Osteocyte (in vitro differentiated cells): Measurements from ENCODE around the gene NDRG3. TPM values are rescaled to one million over a fixed set of nuclear protein-coding genes. Genes with fewer than 3 reads are reported as not detected.

Experiments used
- DNase-seq: peaks from one replicate; pipeline ENCODE4 v3.0.0; 2021; ENCODE audit warnings: mixed read lengths; ENCODE audit not compliant: unreplicated experiment; ENCODE audit errors: extremely low spot score
- H3K27ac Mint-ChIP-seq: one replicate; pipeline ENCODE4 v1.8.0; 2021; ENCODE audit warnings: mild to moderate bottlenecking, mixed read lengths; ENCODE audit not compliant: unreplicated experiment
- H3K27me3 Mint-ChIP-seq: one replicate; pipeline ENCODE4 v1.8.0; 2021; ENCODE audit warnings: mixed read lengths; ENCODE audit not compliant: unreplicated experiment
- H3K36me3 Mint-ChIP-seq: one replicate; pipeline ENCODE4 v1.8.0; 2021; ENCODE audit warnings: mixed read lengths; ENCODE audit not compliant: unreplicated experiment
- H3K4me1 Mint-ChIP-seq: one replicate; pipeline ENCODE4 v1.8.0; 2021; ENCODE audit warnings: mixed read lengths; ENCODE audit not compliant: unreplicated experiment
- H3K4me3 Mint-ChIP-seq: one replicate; pipeline ENCODE4 v1.8.0; 2021; ENCODE audit warnings: mild to moderate bottlenecking, moderate library complexity, mixed read lengths; ENCODE audit not compliant: unreplicated experiment
- H3K9me3 Mint-ChIP-seq: one replicate; pipeline ENCODE4 v1.8.0; 2021; ENCODE audit warnings: mixed read lengths; ENCODE audit not compliant: unreplicated experiment
- CTCF ChIP-seq: fragments of 200-600 bp; sonication (generic); IDR thresholded peaks from 2 replicates; pipeline ENCODE4 v1.5.0; 2021; ENCODE audit warnings: antibody characterized with exemption, mild to moderate bottlenecking, moderate library complexity
- total RNA-seq: library from RNA; stranded (reverse); gene quantifications from 2 replicates; pipeline ENCODE4 v1.2.1, GENCODE V29; 2021

The NDRG3 gene
- total RNA-seq, 1 donor from 2014 or later = 32.2 TPM

DNA sequence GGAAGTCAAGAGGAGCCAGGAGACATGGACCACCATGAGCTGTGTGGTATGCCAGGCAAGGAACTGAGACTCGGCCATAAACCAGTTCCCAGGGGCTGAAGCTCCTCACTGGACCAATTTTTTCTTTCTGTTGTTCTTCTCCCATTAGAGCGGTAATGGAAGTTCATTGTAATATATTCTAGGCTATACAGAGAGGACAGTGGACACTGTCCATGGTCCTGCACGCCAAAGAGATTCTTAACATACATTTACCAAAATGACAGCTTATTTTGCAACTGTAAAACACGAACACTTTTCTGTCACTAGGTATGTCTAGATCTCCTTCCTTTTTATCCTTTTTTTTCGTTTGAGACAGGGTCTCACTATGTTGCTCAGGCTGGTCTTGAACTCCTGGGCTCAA is 40.8 kb upstream of the NDRG3 start:
- no peaks in the 10 kb centered on the region for H3K4me1 Mint-ChIP-seq
- H3K27me3 Mint-ChIP-seq = no peaks in the 10 kb centered on the region
- no peak overlapping the region for H3K27ac Mint-ChIP-seq
- no peak for DNase-seq
- no peak overlapping the region for H3K4me3 Mint-ChIP-seq
- no peak for TF ChIP-seq CTCF
- no peaks in the 10 kb centered on the region for H3K9me3 Mint-ChIP-seq
- H3K36me3 Mint-ChIP-seq = peaks cover 38% of the 10 kb centered on the region

DNA sequence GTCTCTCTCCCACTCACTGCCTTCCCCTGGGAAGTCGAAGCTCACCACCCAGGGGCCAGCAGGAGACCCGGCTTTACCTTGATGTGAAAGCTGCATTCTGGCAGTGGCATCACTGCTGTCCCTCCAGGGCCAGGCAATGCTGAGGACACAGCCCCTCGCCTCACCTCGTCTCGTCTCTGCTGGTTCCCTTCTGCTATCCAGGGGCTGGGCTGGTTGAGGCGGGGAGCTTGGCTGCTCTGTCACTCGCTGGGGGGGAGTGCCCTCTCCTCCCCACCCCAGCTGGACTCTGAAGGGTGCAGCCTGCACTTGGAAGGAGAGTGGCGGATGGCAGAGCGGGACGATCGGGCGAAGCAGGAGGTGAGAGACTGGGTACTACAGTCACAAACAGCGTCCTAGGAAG is 40.4 kb upstream of the NDRG3 start:
- H3K27me3 Mint-ChIP-seq = no peaks in the 10 kb centered on the region
- no peak overlapping the region for H3K4me3 Mint-ChIP-seq
- no peaks in the 10 kb centered on the region for H3K9me3 Mint-ChIP-seq
- TF ChIP-seq CTCF = no peak
- H3K36me3 Mint-ChIP-seq = peaks cover 34% of the 10 kb centered on the region
- no peak overlapping the region for H3K27ac Mint-ChIP-seq
- H3K4me1 Mint-ChIP-seq = no peaks in the 10 kb centered on the region
- DNase-seq = no peak

GRCh38 chr20:36785308-36785707 is 39.4 kb upstream of the NDRG3 start:
- Mint-ChIP-seq H3K36me3 (peaks cover 32% of the 10 kb centered on the region), H3K9me3 (no peaks in the 10 kb centered on the region), H3K27me3 (no peaks in the 10 kb centered on the region), H3K4me1 (no peaks in the 10 kb centered on the region), H3K4me3 (no peak overlapping the region), H3K27ac (no peak overlapping the region)
- TF ChIP-seq CTCF = no peak
- no peak for DNase-seq

- H3K27ac Mint-ChIP-seq = no peak overlapping the region
- H3K36me3 Mint-ChIP-seq = peaks cover 32% of the 10 kb centered on the region
- H3K9me3 Mint-ChIP-seq = no peaks in the 10 kb centered on the region
- no peak for TF ChIP-seq CTCF
- no peak for DNase-seq
- H3K4me3 Mint-ChIP-seq = no peak overlapping the region
- no peaks in the 10 kb centered on the region for H3K4me1 Mint-ChIP-seq
- no peaks in the 10 kb centered on the region for H3K27me3 Mint-ChIP-seq
Observed at GRCh38 chr20:36784900-36785299, 39.0 kb upstream of the NDRG3 start.

DNA sequence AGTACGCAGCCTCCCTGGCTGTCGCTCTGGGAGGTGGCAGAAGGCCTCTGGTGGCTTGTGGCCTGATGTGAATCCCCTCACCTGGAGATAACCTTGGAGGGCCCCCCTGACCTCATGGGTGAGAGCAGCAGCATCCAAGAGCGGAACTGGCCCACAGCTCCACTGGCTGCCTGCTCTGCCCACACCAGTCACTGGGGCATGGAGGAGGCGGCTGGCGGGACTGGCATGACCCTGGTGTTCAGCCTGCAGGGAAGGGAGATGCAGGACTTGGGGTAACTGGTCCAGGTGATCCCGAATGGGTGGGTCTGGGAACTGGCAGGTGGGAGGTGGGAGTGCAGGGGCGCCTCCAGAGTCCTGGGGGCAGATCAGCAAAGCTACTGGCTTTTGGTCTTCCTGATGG is 38.2 kb upstream of the NDRG3 start:
- Mint-ChIP-seq H3K27ac (no peak overlapping the region), H3K4me1 (no peaks in the 10 kb centered on the region), H3K4me3 (no peak overlapping the region), H3K27me3 (no peaks in the 10 kb centered on the region), H3K9me3 (no peaks in the 10 kb centered on the region), H3K36me3 (peaks cover 32% of the 10 kb centered on the region)
- TF ChIP-seq CTCF = no peak
- no peak for DNase-seq
